ENCODE data around the gene C7orf57.
"Not testable (repeated sequence)": the region's sequence is repeated elsewhere in the genome, so short reads cannot be mapped to it uniquely, and the experiment has no call there.

C7orf57 gene

DNA sequence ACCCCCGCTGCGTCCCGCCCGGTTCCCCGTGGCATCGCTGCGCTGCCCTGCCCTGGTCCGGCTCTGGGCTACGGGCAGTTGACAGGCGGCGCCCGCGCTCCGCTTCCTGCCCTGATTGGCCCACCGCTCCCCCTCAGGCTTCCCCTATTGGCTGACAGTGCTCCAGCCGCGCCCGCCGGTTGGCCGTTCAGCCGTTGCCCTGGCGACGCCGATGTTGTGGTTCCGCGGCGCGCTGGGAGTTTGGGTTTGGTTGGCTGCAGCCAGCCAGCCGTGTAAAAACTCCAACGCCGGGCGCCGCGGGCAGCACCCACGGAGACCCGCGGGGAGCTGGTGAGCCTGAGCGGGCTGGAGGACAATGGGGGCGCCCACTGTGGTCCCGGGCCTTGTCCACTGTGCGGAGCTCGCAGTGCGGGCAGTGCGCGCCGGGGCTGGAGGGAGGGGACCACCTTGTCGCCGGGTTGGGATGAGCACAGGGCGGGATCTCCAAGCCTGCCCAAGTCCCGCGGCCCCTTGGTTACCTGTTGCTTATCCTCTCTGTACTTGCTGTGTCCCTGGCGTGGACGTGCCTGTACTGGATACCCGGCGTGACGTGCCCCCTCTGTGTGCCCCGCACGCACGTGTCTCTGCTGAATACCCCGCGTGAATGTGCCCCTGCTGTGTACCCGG lies at the start of gene C7orf57:
C7orf57 (plus strand) TSS at position 243 of the 666 bp plus-strand sequence. CDS start 766 bp downstream, outside the sequence.
- TF ChIP-seq, protein P1, sequence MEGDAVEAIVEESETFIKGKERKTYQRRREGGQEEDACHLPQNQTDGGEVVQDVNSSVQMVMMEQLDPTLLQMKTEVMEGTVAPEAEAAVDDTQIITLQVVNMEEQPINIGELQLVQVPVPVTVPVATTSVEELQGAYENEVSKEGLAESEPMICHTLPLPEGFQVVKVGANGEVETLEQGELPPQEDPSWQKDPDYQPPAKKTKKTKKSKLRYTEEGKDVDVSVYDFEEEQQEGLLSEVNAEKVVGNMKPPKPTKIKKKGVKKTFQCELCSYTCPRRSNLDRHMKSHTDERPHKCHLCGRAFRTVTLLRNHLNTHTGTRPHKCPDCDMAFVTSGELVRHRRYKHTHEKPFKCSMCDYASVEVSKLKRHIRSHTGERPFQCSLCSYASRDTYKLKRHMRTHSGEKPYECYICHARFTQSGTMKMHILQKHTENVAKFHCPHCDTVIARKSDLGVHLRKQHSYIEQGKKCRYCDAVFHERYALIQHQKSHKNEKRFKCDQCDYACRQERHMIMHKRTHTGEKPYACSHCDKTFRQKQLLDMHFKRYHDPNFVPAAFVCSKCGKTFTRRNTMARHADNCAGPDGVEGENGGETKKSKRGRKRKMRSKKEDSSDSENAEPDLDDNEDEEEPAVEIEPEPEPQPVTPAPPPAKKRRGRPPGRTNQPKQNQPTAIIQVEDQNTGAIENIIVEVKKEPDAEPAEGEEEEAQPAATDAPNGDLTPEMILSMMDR (IDR thresholded peaks at IDR 0.05; ENCODE audit: borderline replicate concordance, insufficient read depth, low read depth, low read length) = peak; percentile 35; the same call in 1 of the 2 replicates
- peak within 1 kb of the TSS; percentile 61 for H3K4me3 ChIP-seq (ENCODE audit: low read depth, low read length)

DNA sequence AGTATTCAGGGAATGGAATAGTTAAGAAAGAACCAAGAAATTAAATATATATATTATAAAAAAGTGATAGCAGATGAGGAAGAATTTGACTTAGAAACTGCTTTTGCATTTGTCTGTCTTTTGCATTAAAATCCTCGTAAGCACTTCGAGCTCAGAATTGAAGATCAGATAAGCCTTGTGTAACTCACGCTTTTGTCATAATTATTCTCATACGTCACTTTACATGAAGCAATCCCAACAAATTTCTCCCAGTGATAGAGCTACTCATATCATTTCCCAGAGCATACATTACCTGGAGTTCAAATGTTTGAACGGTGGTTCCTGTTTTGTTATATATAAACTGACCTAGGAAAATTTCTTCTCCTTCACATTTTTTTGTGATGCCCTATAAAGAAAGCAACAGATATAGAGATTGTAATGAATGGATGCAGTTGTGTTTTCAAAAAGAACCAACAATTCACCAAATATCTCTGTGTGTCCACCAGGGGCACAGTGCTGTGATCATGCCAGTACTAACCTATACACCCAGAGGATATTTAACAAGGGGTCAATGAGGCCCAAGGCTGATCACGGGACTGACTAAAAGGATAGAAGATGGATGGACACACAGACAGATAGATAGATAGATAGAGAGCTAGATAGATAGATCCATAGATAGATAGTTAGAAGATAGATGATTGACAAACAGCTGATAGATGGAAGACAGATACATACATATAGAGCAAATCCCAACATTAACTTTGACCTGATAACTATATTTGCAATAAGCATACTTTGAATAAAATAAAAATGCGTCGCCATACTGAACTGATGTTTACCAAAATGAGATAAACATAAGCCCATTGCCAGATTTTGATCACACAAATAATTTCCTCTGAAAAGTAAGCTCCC lies 46.6 kb upstream of the C7orf57 start:
- H3K4me3 ChIP-seq (ENCODE audit: low read depth, low read length) = no peak overlapping the region
- TF ChIP-seq, protein P1 (IDR thresholded peaks at IDR 0.05; ENCODE audit: borderline replicate concordance, insufficient read depth, low read depth, low read length) = peak; percentile 55; the same call in 1 of the 2 replicates

DNA sequence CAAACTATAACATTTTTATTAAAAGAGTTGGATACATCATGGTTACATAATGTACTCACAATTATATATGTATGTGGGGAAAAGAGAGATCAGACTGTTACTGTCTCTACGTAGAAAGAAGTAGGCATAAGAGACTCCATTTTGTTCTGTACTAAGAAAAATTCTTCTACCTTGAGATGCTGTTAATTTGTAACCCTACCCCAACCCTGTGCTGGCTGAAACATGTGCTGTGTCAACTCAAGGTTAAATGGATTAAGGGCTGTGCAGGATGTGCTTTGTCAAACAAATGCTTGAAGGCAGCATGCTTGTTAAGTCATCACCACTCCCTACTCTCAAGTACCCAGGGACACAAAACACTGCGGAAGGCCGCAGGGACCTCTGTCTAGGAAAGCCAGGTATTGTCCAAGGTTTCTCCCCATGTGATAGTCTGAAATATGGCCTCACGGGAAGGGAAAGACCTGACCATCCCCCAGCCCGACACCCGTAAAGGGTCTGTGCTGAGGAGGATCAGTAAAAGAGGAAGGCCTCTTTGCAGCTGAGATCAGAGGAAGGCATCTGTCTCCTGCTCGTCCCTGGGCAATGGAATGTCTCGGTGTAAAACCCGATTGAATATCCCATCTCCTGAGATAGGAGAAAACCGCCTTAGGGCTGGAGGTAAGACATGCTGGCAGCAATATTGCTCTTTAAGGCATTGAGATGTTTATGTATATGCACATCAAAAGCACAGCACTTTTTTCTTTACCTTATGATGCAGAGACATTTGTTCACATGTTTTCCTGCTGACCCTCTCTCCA lies 45.5 kb upstream of the C7orf57 start:
- not testable (repeated sequence) for H3K4me3 ChIP-seq (ENCODE audit: low read depth, low read length)

DNA sequence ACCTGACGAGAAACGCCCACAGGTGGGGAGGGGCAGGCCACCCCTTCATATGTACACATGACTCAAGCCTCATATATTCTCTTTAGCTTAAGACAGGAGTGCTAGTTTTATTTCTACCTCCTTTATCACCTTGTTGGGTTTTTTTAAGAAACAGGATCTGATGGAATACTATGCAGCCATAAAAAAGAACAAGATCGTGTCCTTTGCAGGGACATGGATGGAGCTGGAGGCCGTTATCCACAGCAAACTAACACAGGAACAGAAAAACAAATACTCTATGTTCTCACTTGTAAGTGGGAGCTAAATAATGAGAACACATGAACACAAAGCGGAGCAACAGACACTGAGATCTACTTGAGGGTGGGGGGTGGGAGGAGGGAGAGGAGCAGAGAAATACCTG lies 44.8 kb upstream of the C7orf57 start:
- H3K4me3 ChIP-seq (ENCODE audit: low read depth, low read length) = no peak overlapping the region
- TF ChIP-seq, protein P1 (IDR thresholded peaks at IDR 0.05; ENCODE audit: borderline replicate concordance, insufficient read depth, low read depth, low read length) = no peak

DNA sequence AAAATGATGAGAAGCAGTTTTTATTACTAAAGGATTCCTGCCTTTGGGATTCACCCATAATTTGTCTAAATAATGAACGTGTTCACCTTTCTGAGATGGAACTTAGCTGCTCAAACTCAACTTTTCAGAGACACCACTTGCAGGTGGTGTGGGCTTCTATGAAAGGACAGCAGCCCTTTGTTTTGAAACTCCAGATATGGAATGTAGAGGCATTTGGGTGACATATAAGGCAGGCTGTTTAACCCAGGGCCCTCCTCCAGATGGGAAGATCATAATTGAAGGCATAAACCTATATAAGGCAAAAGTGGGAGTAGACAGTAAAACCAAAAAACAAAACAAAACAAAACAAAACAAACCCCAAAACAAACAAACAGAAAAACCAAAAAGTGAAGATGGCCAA lies 44.1 kb upstream of the C7orf57 start:
- no peak overlapping the region for H3K4me3 ChIP-seq (ENCODE audit: low read depth, low read length)
- TF ChIP-seq, protein P1 (IDR thresholded peaks at IDR 0.05; ENCODE audit: borderline replicate concordance, insufficient read depth, low read depth, low read length) = no peak

DNA sequence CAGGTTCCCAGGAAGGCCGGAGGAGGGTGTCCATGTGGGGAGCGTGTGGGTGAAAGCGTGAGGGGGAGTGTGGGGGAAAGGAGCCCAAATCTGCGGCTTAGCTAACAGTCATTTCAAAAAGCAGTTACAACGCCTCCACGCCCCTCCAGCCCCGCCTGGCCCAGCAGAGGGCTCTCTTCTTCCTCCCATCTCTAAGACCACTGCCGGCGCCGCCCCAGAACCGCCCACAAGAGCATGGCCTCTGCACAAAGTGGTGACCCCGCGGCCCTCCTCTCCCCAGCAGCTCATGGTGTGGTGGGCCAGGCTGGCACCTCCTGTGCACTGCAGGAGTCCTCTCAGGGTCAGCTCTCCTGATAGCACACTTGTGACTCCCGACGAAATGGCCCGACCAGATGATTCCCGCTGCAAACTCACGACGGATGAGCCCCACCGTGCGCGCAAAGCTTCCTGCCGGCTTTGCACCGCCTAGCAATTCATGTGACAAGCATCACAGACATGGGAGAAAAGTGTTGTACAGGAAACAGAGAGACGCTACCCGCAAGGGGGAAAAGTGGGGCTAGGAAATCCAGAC lies 43.5 kb upstream of the C7orf57 start:
- TF ChIP-seq, protein P1 (IDR thresholded peaks at IDR 0.05; ENCODE audit: borderline replicate concordance, insufficient read depth, low read depth, low read length) = peak; percentile 78
- peak overlapping the region; percentile 63 for H3K4me3 ChIP-seq (ENCODE audit: low read depth, low read length)

DNA sequence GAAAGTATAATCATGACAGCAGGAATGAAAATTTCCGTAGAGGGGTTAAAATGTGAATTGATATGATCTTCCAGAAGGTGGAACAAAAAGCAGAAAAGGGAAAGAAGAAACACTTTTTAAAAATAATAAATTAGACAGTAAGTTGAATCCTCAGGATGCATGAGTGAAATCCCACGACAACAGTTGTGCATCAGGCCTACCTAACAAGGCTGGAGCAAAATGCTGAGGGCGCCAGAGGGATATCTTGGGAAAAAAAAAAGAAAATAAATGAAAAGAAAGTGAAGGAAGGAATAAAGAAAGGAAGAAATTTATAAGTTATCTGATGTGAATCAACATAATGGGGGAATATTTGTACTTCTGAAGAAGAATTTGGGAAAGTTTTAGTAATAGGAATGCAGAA lies 42.9 kb upstream of the C7orf57 start:
- TF ChIP-seq, protein P1 (IDR thresholded peaks at IDR 0.05; ENCODE audit: borderline replicate concordance, insufficient read depth, low read depth, low read length) = no peak
- no peak overlapping the region for H3K4me3 ChIP-seq (ENCODE audit: low read depth, low read length)
